A673 (cell line): ENCODE data around the gene LGALS3.

Source experiments
- CTCF ChIP-seq: fragments of 300-800, 200-600 bp; sonication (generic); conservative IDR thresholded peaks from 2 replicates; pipeline ENCODE4 v1.5.1; 2017; ENCODE audit warnings: low read depth, mild to moderate bottlenecking, antibody characterized with exemption, low read length, moderate library complexity, mixed read lengths
- EZH2 ChIP-seq: fragments of 200-600 bp; sonication (generic); IDR thresholded peaks from 2 replicates; pipeline ENCODE4 v1.6.1; 2017; ENCODE audit warnings: borderline replicate concordance, low read depth, mild to moderate bottlenecking, mixed read lengths, antibody characterized with exemption, low read length; ENCODE audit not compliant: poor library complexity, severe bottlenecking

- no peak for TF ChIP-seq CTCF
- TF ChIP-seq EZH2: no peak
These were observed 13.2 kb upstream of the LGALS3 start for GRCh38 chr14:55115861-55116245.
